HG03439 (cell line): ENCODE data around the gene WWOX.

Source experiments
- ATAC-seq: cut with Tn5 transposase; IDR thresholded peaks from one replicate; pipeline ENCODE4 v1.9.1; 2021; ENCODE audit warnings: mild to moderate bottlenecking, moderate library complexity; ENCODE audit not compliant: unreplicated experiment

Gene WWOX

DNA sequence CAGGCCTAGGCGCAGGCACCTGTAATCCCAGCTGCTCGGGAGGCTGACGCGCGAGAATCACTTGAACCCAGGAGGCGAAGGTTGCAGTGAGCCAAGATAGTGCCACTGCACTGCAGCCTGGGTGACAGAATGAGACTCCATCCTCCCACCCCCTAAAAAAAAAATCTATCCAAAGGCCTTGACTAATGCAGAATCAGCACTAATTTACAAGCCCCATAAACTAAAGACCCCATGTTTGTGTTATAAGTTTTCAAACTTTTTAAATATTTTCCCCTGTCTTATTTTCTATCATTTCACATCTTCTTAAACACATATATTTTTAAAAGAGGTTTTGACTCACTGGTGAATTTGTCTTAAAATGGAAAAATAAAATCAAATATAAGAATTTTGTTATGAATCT is 713.1 kb downstream of the WWOX start:
- no peak for ATAC-seq

DNA sequence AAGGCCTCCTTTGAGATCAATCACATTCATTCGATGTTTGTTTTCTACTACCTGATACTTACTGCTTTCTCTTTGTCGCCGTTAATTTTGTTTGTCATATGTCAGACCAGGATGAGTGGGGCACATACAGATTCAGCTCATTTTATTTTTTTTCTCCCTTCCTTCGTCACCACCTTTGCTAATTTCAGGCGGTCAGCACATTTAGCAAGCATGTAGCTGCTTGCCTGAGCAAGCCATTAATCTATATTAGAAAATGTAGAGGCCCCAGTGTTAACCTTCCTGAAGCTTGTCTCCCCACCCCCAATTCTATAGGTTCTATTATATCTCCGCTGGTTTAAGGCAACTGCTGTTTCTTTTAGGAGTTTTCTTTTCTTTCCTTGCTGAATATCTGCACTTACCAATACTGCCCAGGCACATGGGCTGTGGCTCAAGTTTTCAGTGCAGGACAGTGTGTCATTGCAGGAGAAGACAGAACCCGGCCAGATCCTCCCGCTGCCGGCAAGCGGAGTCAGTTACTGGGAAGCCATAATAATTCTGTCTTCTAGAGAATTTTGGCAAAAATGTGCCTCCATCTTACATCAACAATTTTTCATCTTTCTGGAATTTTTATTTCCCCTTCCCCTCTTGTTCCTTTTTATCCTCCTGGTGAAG is 714.3 kb downstream of the WWOX start:
- no peak for ATAC-seq

DNA sequence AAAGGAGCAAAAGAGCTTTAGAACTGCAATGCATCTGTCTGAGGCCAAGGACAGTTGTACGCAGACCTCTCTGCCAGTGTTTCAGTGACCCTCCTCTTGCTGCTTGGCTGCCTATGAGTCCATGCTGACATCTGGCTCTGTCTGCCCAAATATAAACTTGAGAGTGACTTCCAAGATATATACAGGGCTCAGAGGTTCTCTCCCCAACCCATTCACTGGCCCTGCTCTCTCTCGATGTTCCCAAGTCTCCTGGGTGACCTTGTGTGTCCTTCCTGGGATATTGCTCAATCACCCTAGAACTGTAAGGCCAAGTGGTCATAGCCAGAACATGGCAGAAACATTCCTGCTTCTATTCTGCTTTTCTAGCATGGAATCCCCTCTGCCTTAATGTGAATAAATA is 716.3 kb downstream of the WWOX start:
- no peak for ATAC-seq

DNA sequence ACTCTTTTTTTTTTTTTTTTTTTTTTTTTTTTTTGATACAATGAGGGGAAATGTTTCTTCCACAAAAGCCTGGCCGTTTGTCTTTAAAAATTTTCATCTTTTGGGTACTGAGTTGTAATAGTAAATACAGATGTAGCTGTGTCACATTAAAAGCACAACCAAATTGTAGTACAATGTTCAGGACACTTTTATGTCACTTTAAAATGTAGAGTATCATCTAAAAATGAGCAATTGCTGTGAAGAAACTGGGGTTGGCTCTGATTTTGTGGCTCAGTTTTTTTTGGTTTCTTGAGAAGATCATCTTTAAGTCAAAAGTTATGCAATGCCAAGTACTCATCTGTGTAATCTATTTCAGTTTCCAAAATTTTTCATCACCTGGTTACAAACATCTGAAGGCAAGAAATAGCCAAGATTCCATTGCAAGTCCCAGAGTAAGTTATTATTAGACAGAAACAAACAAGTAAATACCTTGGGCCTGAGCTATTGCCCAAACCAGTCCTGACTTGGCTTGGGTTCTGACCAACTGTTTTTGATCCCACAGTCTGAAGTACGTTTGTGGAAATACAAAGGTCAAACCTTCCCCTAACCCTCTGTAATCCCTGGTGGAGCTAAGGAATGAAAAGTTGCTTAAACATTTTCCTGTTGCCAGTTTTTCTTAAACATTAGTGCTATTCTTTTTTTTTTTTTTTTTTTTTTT is 717.2 kb downstream of the WWOX start:
- no peak for ATAC-seq

DNA sequence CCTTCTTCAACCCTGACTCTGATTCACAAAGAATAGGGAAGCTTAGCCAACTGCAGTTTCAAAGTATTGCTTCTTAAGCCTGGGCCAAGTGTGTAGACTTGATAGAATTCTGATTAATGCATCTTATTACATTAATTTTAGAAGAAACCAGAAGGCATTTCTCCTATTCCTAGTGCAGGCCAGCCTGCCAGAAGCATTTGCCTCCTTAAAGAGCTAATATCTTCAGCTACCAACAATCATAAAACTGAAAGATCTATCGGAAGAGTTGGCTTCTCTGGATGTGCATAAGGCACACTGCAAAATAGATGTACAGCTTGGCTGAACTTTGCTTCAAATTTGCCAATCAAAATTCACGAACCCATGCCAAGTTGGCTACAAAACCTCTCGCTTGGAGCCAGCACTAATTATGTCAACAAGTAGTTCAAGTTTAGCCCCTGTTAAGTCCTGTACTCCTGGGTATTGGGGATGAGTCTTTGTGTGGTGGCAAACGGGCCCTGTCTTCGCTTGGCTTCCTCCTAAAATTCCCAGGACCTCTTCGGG is 717.8 kb downstream of the WWOX start:
- no peak for ATAC-seq

DNA sequence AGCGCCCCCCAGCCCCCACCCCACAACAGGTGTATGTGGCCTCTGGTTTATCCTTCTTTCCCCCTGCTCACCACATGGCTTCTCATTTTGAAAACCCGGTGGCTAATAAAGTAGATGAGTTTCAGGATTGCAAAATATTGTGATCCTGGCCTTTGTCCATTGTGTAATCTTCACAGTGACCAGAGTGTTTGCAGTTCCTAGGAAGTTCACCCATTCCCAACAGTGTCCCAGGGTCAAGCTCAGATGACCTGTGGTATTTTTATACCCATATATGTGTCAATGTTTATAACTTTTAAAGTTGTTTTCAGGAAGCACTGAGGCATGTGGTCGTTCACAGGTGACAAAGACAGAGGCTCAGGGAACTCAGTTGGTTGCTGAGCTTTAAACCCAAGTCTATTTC is 721.9 kb downstream of the WWOX start:
- ATAC-seq = no peak

DNA sequence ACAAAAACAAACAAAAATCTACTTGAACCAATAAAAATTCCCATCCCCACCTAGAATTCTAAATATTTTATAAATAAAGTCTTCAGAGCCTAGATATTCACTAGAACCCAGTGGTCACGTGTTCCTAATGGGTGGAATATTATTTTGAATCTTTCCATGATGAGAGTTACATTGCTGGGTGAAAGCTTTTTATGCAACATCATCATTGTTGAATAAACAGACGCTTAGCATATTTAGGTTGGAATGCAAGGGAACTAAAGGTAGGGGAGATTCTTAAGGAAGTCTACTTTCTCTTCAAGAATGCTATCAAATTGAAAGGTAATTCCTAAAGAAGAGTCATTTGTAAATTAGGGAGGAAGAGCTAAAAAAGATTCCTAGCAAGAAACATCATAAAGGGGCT is 723.1 kb downstream of the WWOX start:
- ATAC-seq = no peak

DNA sequence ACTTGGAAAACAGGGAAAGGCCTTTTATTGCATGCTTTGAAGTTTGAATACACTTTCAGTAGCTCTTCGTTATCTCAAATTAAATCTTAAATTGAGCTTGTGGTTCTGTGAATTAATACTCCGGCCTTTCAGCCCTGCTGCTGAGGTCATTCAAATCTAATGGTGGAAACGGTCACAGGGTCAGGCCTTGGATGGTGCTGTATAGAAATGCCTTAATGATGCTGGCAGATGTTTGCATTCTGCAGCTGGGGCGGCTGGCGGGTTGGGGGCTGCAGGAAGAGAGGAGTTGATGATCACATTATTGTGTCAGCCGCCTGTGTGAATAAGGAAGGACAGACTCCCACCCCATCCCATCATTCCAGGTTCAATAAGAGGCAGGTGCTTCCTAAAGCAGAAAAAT is 723.6 kb downstream of the WWOX start:
- ATAC-seq = no peak

DNA sequence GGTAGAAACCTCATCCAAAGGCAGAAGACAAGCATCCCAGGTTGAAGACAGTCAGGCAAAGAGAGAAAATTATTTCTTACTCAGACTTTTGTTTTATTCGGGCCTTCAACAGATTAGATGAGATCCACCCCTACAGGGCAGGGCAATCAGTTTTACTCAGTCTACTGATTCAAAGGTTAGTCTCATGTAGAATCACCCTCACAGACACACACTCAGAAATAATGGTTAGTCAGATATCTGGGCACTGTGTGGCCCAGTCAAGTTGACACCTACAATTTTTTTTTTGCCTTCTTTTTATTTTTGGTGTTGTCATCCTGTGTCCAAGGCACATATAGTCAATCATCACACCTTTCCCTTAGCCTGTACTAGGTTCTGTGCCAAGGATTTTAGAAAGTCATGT is 729.8 kb downstream of the WWOX start:
- ATAC-seq = no peak

DNA sequence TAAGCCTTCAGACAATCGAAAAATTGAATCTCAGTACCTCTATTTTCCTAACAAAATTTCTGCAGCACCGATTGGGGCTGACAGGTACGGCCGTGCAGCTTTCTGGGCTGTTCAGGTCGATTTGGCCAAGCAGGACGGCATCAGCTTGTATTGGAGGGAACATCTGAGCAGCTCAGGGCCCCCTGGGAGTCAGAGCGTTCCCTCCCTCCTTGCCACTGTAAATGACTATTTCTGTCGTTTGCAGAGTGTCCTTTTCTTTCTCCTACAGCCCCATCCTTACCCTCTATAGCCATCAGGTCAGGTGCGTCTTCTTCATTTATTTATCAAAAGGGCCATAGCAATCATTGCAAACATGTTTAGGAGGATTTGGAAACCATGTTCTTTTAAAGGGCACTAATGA is 731.1 kb downstream of the WWOX start:
- no peak for ATAC-seq

DNA sequence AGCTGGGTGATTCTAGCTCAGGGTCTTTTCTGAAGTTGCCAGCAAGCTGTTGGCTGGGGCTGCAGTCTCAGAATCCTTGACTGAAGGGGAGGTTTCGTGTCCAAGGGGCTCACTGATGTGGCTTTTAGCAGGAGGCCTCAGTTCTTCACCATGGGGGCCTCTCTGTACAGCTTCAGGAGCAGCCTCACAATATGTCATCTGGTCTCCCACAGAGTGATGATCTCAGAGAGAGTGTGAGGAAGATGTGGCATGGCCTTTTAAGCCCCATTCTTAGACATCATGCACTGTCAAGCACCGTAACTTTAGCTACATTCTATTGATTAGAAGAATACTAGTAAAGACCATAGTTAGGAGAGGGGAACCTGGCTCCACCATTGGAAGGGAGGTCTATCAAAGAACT is 732.6 kb downstream of the WWOX start:
- ATAC-seq = no peak

DNA sequence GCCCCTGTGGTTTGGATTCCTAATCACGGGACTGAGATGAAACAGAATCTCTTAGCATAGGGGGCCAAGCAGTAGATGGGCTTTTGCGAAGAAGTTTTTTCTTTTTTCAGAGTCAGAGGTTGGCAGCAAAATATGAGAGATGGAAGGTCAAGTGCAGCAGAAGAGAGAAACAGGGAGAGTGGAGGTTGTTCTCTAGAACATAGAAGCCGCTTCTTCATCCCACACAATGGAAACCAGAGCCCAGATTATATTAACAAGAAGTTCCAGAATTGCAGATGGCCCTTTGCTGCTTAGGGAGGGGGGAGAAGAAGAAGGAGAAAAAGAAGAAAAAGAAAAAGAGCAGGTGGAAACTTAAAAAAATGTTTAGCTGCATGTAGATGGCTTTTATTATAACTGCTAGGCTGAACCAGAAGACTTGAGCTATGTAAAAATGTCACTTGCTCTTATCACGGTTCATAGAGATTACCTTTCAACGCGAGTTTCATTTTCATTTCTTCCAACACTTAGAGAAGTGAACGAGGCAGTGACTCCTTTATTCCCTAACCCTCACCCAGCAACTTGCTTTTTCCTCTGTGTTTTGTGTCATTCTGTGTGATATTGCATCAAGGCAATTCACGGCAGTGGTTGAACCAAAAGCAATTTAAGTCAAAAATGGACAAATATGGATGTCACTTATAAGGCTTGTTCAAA is 737.5 kb downstream of the WWOX start:
- no peak for ATAC-seq

DNA sequence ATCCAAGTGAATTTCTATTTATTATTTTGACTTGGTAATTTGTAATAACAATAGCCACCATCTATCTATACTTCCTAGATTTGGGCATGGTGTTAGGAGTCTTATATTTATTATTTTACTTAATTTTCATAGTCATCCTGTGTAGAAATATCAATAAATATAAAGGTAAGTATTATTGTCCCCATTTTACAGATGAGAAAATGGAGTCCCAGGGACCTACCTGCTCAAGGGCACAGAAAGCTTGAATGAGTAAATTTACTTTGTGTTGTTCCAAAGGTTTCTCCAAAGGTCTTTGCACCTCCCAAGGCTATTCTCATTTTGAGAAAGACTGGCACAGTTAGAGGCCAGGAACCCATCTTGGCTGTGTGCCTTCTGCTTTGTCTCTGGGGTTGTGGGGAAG is 738.3 kb downstream of the WWOX start:
- no peak for ATAC-seq

DNA sequence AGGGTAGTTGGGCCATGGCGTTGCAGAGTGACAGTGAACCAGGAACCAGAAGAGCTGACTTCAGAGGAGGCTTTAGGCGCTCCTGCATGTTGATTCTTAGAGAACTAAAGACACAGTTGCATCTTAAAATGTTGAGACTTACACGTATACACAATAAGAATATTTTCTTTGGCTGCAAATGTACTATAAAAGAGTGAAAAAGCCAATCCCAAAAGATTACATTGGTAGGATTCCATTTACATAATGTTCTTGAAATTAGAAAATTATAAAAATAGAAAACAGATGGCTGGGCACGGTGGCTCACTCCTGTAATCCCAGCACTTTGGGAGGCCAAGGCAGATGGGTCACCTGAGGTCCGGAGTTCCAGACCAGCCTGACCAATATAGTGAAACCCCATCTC is 738.8 kb downstream of the WWOX start:
- ATAC-seq = no peak

DNA sequence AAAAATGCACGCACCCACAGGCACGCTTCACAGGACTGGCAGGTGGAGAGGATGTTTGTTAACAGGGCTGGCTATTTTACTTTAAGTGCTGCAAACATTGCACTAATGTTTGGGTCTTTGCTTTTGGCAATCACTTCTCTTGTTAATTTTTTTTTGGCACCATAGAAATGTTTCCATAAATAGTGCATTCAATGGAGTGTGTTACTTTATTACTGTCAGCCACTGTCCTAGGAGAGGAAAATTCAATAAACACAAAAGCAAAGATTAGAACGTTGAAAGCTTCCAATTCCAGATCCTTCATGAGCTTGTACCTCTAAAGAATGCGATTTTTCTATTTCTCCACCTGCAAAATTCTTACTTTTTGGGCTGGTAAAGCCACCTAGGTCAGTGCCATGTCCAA is 743.5 kb downstream of the WWOX start:
- ATAC-seq = no peak

DNA sequence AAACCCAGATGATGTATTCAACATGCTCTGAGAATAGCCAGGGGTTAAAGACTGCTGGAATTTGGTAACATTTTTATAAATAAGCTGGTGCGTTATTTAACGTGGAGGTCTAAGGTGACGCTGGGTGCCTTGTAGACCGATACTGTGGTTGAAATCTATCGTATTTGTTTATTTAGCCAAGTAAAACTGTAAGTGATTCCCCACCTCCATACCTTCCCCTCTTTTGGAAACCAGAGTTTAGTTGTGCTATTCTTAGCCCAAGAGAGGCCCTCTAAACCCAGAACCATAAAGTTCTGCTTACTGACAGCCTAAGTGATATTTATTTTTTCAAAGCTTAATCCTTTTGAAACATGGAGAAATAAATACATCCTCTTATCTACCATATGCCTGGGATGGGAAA is 744.5 kb downstream of the WWOX start:
- no peak for ATAC-seq

DNA sequence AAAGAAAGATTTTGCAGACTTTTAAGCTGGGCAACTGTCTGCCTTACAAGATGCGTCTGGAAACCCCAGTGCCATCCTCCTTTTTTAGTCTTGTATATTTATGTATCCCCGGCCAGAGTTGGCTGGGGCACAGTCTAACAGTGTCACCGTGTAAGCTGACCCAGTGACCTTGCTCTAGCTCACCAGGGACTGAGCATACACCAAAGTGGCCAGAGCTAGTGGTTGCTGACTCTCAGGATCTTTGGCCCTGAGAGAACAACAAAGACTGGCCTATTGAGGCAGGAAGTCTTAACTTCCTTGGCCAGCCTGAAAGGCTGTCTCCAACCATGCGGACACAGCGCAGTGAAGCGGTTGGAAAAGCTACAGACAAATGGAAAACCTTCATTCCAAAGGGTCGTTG is 745.2 kb downstream of the WWOX start:
- no peak for ATAC-seq

DNA sequence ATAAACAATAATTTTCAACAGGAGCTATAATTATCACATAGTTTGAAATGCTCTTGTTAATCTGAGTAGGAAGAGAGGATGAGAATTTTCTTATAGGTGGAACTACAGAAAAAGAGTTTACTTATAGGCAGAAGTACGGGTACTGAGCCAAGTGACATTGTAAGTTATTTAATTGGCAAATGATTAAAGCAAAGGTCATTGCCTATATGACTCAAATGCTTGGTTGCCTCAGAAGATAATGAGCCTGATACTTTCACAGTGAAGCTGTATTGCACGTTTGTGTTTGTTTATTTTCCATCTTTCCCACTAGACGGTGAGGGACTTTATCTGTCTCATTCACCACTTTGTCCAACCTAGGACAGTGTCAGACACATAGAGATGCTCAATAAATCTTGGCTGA is 751.8 kb downstream of the WWOX start:
- ATAC-seq = no peak

DNA sequence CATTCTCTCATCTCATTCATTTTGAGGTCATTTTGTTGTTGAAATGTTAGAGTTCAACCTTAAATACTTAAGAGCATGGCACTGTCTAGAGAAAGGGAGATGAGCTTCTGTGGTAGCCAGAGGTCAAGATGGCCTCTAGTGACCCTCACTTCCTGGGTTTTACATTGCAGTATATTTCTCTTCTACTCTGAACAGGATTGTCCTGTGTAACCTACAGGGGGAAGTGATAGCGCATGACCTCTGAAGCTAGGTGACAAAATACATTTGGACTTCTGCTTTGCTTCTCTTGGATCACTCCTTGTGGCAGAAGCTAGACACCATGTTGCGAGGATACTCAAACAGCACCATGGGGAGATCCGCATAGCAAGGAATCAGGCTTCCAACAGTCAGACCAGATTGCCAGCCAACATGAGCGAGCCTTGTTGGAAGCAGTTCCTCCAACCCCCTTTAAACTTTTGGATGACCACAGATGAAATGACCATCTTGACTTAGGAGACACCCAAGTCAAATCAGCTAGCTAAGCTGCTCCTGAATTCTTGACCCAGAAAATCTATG is 752.7 kb downstream of the WWOX start:
- no peak for ATAC-seq

DNA sequence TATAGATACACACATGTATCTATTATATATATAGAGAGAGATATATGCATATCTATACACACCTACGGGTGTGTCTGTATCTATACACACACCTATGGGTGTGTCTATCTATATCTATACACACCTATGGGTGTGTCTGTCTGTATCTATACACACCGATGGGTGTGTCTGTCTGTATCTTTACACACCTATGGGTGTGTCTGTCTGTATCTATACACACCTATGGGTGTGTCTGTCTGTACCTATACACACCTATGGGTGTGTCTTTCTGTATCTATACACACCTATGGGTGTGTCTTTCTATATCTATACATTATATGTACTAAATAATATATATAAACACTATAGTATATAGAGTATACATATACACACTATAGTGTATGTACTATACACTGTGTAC is 762.6 kb downstream of the WWOX start:
- no peak for ATAC-seq

DNA sequence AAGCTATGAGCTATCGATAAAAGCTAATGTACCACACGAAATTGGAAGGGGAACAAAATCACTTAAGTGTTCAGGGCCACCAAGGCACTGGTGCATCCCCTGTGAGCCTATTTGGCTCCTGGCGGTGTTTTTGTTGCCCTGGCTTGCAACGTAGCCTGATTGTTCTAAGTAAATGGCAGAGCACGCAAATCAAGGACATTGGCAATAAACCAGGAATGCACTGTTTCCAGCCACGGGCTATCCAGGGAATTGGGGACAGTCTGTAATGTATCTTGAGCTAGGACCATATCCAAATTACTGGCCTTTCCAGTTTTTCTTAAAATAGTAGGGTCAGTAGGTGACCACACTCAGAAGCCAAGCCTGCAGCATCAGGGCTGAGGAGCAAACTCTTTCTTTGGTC is 767.1 kb downstream of the WWOX start:
- ATAC-seq = no peak

DNA sequence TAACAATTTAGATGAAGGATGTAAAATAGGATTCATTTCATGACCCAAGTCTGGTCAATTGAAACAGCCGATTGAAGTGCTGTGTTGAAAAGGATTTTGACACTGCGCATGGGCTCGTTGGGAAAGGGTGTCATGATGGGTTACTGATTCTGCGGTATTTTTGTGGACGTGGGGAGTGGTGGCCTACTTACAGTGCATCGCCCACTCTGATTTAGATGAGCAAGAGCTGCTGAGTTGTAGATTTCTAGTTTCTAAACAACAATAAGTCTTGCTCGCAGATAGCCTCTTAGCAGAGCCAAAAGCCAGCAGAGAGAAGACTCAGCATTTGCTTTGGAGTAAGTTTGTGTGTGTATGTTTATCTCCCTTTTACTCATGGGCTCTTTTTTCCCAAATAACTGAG is 770.0 kb downstream of the WWOX start:
- ATAC-seq = no peak
